Spleen (tissue), 11 donors: ENCODE measurements around the gene NLGN3. TPM values are rescaled to one million over a fixed set of nuclear protein-coding genes. Genes with fewer than 3 reads are reported as not detected.

Experiments
- DNase-seq: peaks from one replicate; pipeline ENCODE4 v3.0.0-alpha.2; 2020
- H3K27ac ChIP-seq, 8 donors: fragments of 200-600 bp; sonication (generic) in 7 of 8; 1 replicate in 4 of 8; 2 replicates in 4 of 8; pipeline versions ENCODE4 v1.5.0 to v1.8.0; 2016 to 2021; ENCODE audit warnings: inconsistent platforms in 4 of 8, mild to moderate bottlenecking in 4 of 8, moderate library complexity in 1 of 8
- H3K27me3 ChIP-seq, 7 donors: fragments of 200-600 bp; sonication (generic) in 6 of 7; replicated peaks in 1 of 7; 1 replicate in 4 of 7; 2 replicates in 3 of 7; pipeline versions ENCODE4 v1.5.0 to v1.8.0; 2016 to 2021; ENCODE audit warnings: inconsistent platforms in 3 of 7, mild to moderate bottlenecking in 1 of 7
- H3K36me3 ChIP-seq, 6 donors: fragments of 200-600 bp; sonication (generic) in 5 of 6; 1 replicate in 4 of 6; 2 replicates in 2 of 6; pipeline versions ENCODE4 v1.5.0 to v1.8.0; 2016 to 2021; ENCODE audit warnings: inconsistent platforms in 2 of 6
- H3K4me1 ChIP-seq, 6 donors: fragments of 200-600 bp; sonication (generic) in 5 of 6; 1 replicate in 3 of 6; 2 replicates in 3 of 6; pipeline versions ENCODE4 v1.5.0 to v1.8.0; 2016 to 2021; ENCODE audit warnings: inconsistent platforms in 3 of 6
- H3K4me3 ChIP-seq, 8 donors: fragments of 200-600 bp; sonication (generic) in 7 of 8; 1 replicate in 4 of 8; 2 replicates in 4 of 8; pipeline versions ENCODE4 v1.5.0 to v1.8.0; 2016 to 2021; ENCODE audit warnings: inconsistent platforms in 4 of 8, mild to moderate bottlenecking in 4 of 8, moderate library complexity in 2 of 8
- H3K9me3 ChIP-seq, 8 donors: fragments of 200-600 bp; sonication (generic) in 7 of 8; 1 replicate in 4 of 8; 2 replicates in 4 of 8; pipeline versions ENCODE4 v1.5.0 to v1.8.0; 2016 to 2021; ENCODE audit warnings: inconsistent platforms in 4 of 8
- CTCF ChIP-seq, 11 experiments: fragments of 200-600 bp in 7 of 11; fragments of 450-650 bp in 4 of 11; sonication (generic) in 4 of 11; IDR thresholded peaks in 8 of 11; conservative IDR thresholded peaks in 3 of 11; 1 replicate in 7 of 11; 2 replicates in 4 of 11; pipeline versions ENCODE4 v1.4.0 to v1.8.0; 2016 to 2021; ENCODE audit warnings: antibody characterized with exemption in 11 of 11, inconsistent platforms in 4 of 11, mild to moderate bottlenecking in 1 of 11
- POLR2A ChIP-seq, 3 donors: fragments of 450-650 bp; IDR thresholded peaks; one replicate each; pipeline ENCODE4 v1.5.1; 2017; ENCODE audit warnings: antibody characterized with exemption in 3 of 3, mild to moderate bottlenecking in 1 of 3
- POLR2AphosphoS5 ChIP-seq, 3 donors: sonication (generic); formaldehyde crosslinking; IDR thresholded peaks; one replicate each; pipeline ENCODE4 v1.5.1; 2017; ENCODE audit warnings: antibody characterized with exemption in 3 of 3
- WGBS, 5 donors: extraction: QIAGEN DNeasy Blood & Tissue Kit in 3 of 5; methylation state at CpG; one replicate each; pipeline versions ENCODE4 v1.1.5 to v1.1.7; 2013 to 2018; 5-methylcytosine and 5-hydroxymethylcytosine counted together
- intact Hi-C: fragments of 100-400 bp; cut with DNase I; formaldehyde crosslinking; loops from one replicate; pipeline ENCODE4 v1.15.0; 2023; ENCODE audit warnings: low total_unique reads
- polyA plus RNA-seq, 3 donors: library from polyadenylated mRNA; stranded (reverse); fragments of 200-250 nt; gene quantifications; one replicate each; pipeline ENCODE4 v1.2.1, GENCODE V29; 2013
- total RNA-seq, 7 donors: library from RNA; depleted of rRNA in 3 of 7; stranded (reverse); fragments of >200 nt in 3 of 7; fragmentation: NEBNext Ultra II Directional in 4 of 7; extraction: Animal tissue kit (Norgen Biotek cat#: 25700) in 4 of 7; gene quantifications; one replicate each; pipeline versions ENCODE4 v1.1.0 to v1.2.1, GENCODE V29; 2016 to 2021
- donor health status: healthy with polysubstance abuse.
- donor health status: DM: no; HTN: no; CAD: no; lungs with moderate emphysema.
- donor health status: DM: no; HTN: no; CAD: no.
- donor health status: Bipolar disorder and iron deficiency.
- donor health status: healthy.
- donor health status: DM: no; HTN: no; CAD: no.
- donor health status: DM: yes; HTN: yes; CAD: no.

Gene NLGN3
- total and polyA plus RNA-seq, 10 donors = 0.14 to 2.5 (median 0.85) TPM

DNA sequence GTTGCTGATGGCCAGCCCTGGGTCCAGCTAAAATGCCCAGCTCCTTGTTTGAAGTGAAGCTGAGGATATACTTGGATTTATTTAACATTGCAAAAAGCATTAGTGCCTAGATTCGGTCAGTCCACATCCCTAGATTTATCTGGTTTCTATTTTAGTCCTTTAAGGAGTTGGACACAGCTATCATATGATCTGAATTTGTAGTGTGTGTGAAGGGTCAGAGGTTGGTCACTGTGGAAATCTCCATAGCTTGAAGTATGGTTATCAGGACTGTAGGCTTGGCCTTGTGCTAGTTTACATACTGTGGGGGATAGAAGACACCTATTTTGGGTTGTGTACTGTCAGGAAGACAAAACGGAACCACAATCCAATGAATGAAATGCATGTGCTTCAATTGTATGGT is 28.8 kb downstream of the NLGN3 start:
- intact Hi-C loops = no loop called here
- no peak for DNase-seq
- peaks cover 0 to 7% (median 0%) of the 10 kb centered on the region in 6 donors for H3K4me1 ChIP-seq
- no peak overlapping the region for H3K4me3 ChIP-seq
- H3K9me3 ChIP-seq = no peaks in the 10 kb centered on the region
- no peaks in the 10 kb centered on the region for H3K27me3 ChIP-seq
- H3K36me3 ChIP-seq = peaks cover 0 to 12% (median 0%) of the 10 kb centered on the region in 6 donors
- 61 to 92% (median 91%) methylated on average over 2 of the region's 2 CpGs for WGBS, 5 donors
- TF ChIP-seq POLR2A (IDR thresholded peaks at IDR 0.05) = no peak
- no peak for TF ChIP-seq CTCF (IDR thresholded peaks at IDR 0.05 in 8 of 11, conservative IDR thresholded peaks at IDR 0.05 in 3 of 11)
- H3K27ac ChIP-seq = peak overlapping the region in 1 of 8 donors; percentile 23

DNA sequence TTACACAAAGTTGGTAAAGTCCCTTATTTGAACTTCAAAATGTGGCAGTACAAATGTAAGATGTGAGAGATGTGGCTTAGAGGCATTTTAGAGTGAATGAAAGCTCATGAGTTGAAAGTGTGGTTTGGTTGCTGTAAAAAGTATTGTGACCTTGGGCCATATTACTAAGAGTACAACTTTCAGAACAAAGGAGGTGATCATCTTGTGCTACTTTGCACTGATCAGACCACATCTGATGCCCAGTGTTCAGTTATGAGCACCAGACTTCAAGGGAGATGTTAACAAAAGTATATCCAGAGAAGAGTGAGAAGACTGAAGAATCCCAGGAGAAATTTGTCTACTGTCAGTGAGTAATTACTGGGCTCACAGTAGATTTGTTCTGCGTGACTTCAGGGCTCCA is 30.2 kb downstream of the NLGN3 start:
- no peak for DNase-seq
- no peak overlapping the region for H3K4me3 ChIP-seq
- H3K36me3 ChIP-seq = peaks cover 0 to 12% (median 0%) of the 10 kb centered on the region in 6 donors
- H3K4me1 ChIP-seq = peaks cover 0 to 14% (median 0%) of the 10 kb centered on the region in 6 donors
- intact Hi-C loops = no loop called here
- H3K27me3 ChIP-seq = no peaks in the 10 kb centered on the region
- 76 to 100% (median 94%) methylated on average over 1 of the region's 1 CpG for WGBS, 5 donors
- TF ChIP-seq POLR2A (IDR thresholded peaks at IDR 0.05) (no peak), CTCF (IDR thresholded peaks at IDR 0.05 in 8 of 11, conservative IDR thresholded peaks at IDR 0.05 in 3 of 11) (no peak)
- no peak overlapping the region for H3K27ac ChIP-seq
- H3K9me3 ChIP-seq = no peaks in the 10 kb centered on the region

DNA sequence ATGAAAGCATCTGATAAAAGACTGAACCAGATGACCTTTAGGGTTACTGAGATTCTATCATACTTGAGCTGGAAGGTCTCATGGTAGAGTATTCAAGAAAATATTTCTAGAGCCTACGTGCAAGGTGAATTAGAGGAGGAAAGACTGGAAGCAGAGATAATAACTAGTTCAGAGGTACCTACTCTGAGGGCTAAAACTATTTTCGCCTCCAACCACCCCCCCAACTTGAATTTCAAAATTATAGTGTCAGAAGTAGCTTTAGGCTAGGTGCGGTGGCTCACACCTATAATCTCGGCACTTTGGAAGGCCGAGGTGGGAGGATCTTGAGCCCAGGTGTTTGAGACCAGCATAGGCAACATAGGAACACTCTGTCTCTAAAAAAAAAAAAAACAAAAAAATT is 30.9 kb downstream of the NLGN3 start:
- Histone ChIP-seq H3K36me3 (peaks cover 0 to 12% (median 0%) of the 10 kb centered on the region in 6 donors), H3K27ac (no peak overlapping the region), H3K27me3 (no peaks in the 10 kb centered on the region), H3K4me1 (peaks cover 0 to 14% (median 0%) of the 10 kb centered on the region in 6 donors), H3K4me3 (no peak overlapping the region), H3K9me3 (no peaks in the 10 kb centered on the region)
- no peak for DNase-seq
- TF ChIP-seq POLR2AphosphoS5 (IDR thresholded peaks at IDR 0.05) (no peak), CTCF (IDR thresholded peaks at IDR 0.05 in 8 of 11, conservative IDR thresholded peaks at IDR 0.05 in 3 of 11) (no peak), POLR2A (IDR thresholded peaks at IDR 0.05) (no peak)
- intact Hi-C loops = no loop called here
- 78 to 97% (median 93%) methylated on average over 5 of the region's 5 CpGs for WGBS, 5 donors

DNA sequence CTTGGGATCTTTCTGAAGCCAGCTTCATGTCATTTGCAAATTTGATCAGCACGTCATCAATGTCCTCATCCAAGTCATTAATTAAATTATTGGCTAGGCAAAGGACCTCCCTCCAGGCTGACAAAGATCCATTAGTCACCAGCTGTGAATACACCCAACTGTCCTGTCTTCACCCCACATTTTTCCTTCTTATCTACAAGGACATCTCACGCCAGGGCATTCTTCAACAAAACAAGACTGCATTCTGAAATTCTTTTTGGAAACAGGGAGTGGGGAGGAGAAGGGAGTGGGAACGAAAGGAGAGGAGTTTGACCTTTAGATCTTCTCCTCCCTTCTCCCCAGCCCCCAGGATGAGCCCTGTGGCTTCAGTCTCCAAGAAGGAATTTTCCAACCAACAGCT is 32.7 kb downstream of the NLGN3 start:
- WGBS, 5 donors = 66 to 93% (median 84%) methylated on average over 3 of the region's 3 CpGs

More for the DNA sequence above, 32.7 kb downstream of the NLGN3 start:
- no peaks in the 10 kb centered on the region for H3K9me3 ChIP-seq
- no peak overlapping the region for H3K27ac ChIP-seq
- DNase-seq = no peak
- H3K36me3 ChIP-seq = peaks cover 0 to 12% (median 0%) of the 10 kb centered on the region in 6 donors
- H3K27me3 ChIP-seq = no peaks in the 10 kb centered on the region
- peaks cover 0 to 16% (median 6%) of the 10 kb centered on the region in 6 donors for H3K4me1 ChIP-seq
- TF ChIP-seq POLR2AphosphoS5 (IDR thresholded peaks at IDR 0.05) = no peak
- no peak for TF ChIP-seq CTCF (IDR thresholded peaks at IDR 0.05 in 8 of 11, conservative IDR thresholded peaks at IDR 0.05 in 3 of 11)
- no peak for TF ChIP-seq POLR2A (IDR thresholded peaks at IDR 0.05)
- intact Hi-C loops = no loop called here
- no peak overlapping the region for H3K4me3 ChIP-seq
